GM10266 (cell line): ENCODE results near the gene NEUROD2.

Experiments used
- DNase-seq: peaks from one replicate; pipeline ENCODE4 v3.0.0; 2012; ENCODE audit errors: extremely low spot score
- CTCF ChIP-seq: IDR thresholded peaks from 2 replicates; pipeline ENCODE4 v1.5.1; 2012; ENCODE audit warnings: mild to moderate bottlenecking, low read depth; ENCODE audit not compliant: control insufficient read depth, insufficient read depth; ENCODE audit errors: missing control alignments

The NEUROD2 gene

GRCh38 chr17:39634384-39634871 lies 26.7 kb upstream of the NEUROD2 start:
- TF ChIP-seq CTCF, result peak; percentile 59
- DNase-seq, result no peak

GRCh38 chr17:39633570-39634183 lies 26.0 kb upstream of the NEUROD2 start:
- DNase-seq, result no peak
- no peak for TF ChIP-seq CTCF

GRCh38 chr17:39632153-39632941 lies 24.6 kb upstream of the NEUROD2 start:
- TF ChIP-seq CTCF, result no peak
- no peak for DNase-seq

GRCh38 chr17:39631403-39631802 lies 23.7 kb upstream of the NEUROD2 start:
- TF ChIP-seq CTCF, result no peak
- no peak for DNase-seq

GRCh38 chr17:39629898-39630297 lies 22.2 kb upstream of the NEUROD2 start:
- no peak for TF ChIP-seq CTCF
- no peak for DNase-seq

- no peak for TF ChIP-seq CTCF
- no peak for DNase-seq
Measured at GRCh38 chr17:39629494-39629880, 21.8 kb upstream of the NEUROD2 start.

GRCh38 chr17:39628655-39629493 lies 21.2 kb upstream of the NEUROD2 start:
- no peak for TF ChIP-seq CTCF
- no peak for DNase-seq
